Measurements from ENCODE around the gene NUBPL. TPM values are rescaled to one million over a fixed set of nuclear protein-coding genes. Genes with fewer than 3 reads are reported as not detected.
"Not testable (repeated sequence)": the region's sequence is repeated elsewhere in the genome, so short reads cannot be mapped to it uniquely, and the experiment has no call there.

NUBPL gene
- total RNA-seq, 4 donors from 2014 or later: 4.6 to 8.8 (median 7.7) TPM

- peak overlapping the region in 2 of 4 donors; percentile 69 to 79 for H3K27ac ChIP-seq
- no peaks in the 10 kb centered on the region for H3K4me1 ChIP-seq
- TF ChIP-seq CTCF (IDR thresholded peaks at IDR 0.05): no peak
- TF ChIP-seq POLR2A (IDR thresholded peaks at IDR 0.05): no peak
- no peak overlapping the region for H3K4me3 ChIP-seq
- H3K36me3 ChIP-seq: no peaks in the 10 kb centered on the region
- H3K27me3 ChIP-seq: no peaks in the 10 kb centered on the region
- no peaks in the 10 kb centered on the region for H3K9me3 ChIP-seq
- DNase-seq: no peak
Observed at GRCh38 chr14:31842899-31843298, 281.7 kb downstream of the NUBPL start.

- no peak for DNase-seq
- TF ChIP-seq POLR2A (IDR thresholded peaks at IDR 0.05) (no peak), CTCF (IDR thresholded peaks at IDR 0.05) (no peak)
- no peaks in the 10 kb centered on the region for H3K9me3 ChIP-seq
- no peaks in the 10 kb centered on the region for H3K4me1 ChIP-seq
- no peaks in the 10 kb centered on the region for H3K36me3 ChIP-seq
- H3K4me3 ChIP-seq: no peak overlapping the region
- peak overlapping the region in 2 of 4 donors; percentile 69 to 79 for H3K27ac ChIP-seq
- H3K27me3 ChIP-seq: no peaks in the 10 kb centered on the region
Observed at GRCh38 chr14:31843361-31844091, 282.3 kb downstream of the NUBPL start.

DNA sequence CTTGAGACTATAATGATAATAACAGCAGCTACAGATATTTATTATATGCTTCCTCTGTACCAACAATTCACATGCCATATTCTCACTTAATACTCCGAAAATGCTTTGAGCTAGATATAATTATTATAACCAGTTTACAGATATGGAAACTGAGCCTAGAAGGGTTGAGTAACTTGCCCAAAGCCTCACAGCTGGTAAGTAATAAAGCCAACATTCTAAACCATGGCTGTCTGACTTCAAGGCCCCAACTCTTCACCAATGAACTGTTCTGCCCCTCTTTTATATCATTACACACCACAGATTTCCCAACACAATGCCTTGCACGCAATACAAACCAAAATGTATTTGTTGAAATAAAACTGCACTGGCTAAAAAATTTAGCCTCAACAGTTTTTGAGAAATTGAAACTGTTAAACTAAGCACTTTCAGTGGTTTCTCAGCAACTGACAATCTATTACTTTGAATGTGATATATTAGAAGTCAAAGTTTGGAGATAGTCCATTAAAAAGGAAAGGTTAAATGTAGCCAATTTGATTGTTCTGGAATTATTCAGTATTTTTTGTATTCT, 293.4 kb downstream of the NUBPL start:
- TF ChIP-seq CTCF (IDR thresholded peaks at IDR 0.05) (no peak), POLR2A (IDR thresholded peaks at IDR 0.05) (no peak)
- Histone ChIP-seq H3K9me3 (no peaks in the 10 kb centered on the region), H3K4me3 (no peak overlapping the region), H3K36me3 (no peaks in the 10 kb centered on the region), H3K27me3 (no peaks in the 10 kb centered on the region), H3K4me1 (no peaks in the 10 kb centered on the region), H3K27ac (no peak overlapping the region)
- no peak for DNase-seq

DNA sequence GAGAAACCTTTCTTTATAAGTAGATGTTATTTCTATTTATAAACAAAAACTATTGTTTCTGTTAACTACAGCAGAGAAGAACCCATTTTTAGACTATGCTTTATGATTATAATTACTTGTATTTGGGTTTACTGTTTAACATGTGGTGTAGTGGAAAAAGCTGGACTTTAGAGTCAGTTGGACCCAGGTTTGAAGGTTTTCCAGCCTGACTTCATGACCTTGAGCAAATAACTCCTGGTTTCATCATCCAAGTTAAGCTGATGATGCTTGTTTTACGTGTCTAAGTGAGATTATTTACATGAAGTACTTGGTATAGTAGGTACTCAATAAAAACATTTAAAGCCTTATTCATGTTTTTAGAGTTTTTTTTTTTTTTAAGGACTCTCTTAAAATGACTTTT, 294.1 kb downstream of the NUBPL start:
- H3K4me3 ChIP-seq: no peak overlapping the region
- no peak for TF ChIP-seq POLR2A (IDR thresholded peaks at IDR 0.05)
- no peak for TF ChIP-seq CTCF (IDR thresholded peaks at IDR 0.05)
- H3K27me3 ChIP-seq: no peaks in the 10 kb centered on the region
- no peaks in the 10 kb centered on the region for H3K36me3 ChIP-seq
- DNase-seq: no peak
- H3K9me3 ChIP-seq: no peaks in the 10 kb centered on the region
- no peak overlapping the region for H3K27ac ChIP-seq
- H3K4me1 ChIP-seq: no peaks in the 10 kb centered on the region

DNA sequence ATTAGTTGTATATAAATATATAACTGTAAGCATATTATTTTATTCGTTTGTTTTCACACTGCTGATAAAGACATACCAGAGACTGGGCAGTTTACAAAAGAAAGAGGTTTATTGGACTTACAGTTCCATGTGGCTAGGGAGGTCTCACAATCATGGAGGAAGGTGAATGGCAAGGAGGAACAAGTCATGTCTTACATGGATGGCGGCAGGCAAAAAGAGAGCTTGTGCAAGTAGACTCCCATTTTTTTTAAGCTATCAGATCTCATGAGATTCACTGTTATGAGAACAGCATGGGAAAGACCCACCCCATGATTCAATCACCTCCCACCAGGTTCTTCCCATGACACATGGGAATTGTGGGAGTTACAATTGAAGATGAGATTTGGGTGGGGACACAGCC, 294.8 kb downstream of the NUBPL start:
- H3K4me1 ChIP-seq, H3K4me3 ChIP-seq, H3K9me3 ChIP-seq, H3K27ac ChIP-seq, H3K36me3 ChIP-seq, H3K27me3 ChIP-seq, DNase-seq: not testable (repeated sequence)

DNA sequence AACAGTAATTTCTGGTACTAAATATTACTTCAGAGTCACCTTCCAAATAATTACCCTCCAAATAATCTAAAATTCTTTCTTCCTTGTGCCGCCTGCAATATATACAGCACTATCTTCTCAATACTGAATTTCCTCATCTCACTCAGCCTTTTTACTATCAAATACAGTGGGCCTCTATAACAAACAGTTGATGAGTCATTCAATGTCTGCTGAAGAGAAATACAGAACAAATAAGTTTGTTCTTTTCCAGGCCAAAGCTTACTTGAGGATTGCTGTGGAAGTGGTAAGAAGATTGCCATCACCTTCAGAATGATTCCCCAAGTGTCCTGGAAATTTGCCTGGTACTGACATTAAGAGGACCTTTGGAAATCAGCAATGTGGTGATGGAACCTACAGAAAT, 297.7 kb downstream of the NUBPL start:
- no peak overlapping the region for H3K4me3 ChIP-seq
- H3K9me3 ChIP-seq: no peaks in the 10 kb centered on the region
- H3K27ac ChIP-seq: no peak overlapping the region
- H3K36me3 ChIP-seq: no peaks in the 10 kb centered on the region
- no peak for TF ChIP-seq CTCF (IDR thresholded peaks at IDR 0.05)
- H3K4me1 ChIP-seq: no peaks in the 10 kb centered on the region
- DNase-seq: no peak
- no peaks in the 10 kb centered on the region for H3K27me3 ChIP-seq

Data from Peyer's patch (tissue), 4 donors.